ENCODE measurements around the gene PLS3. TPM values are rescaled to one million over a fixed set of nuclear protein-coding genes. Genes with fewer than 3 reads are reported as not detected.
"Not testable (repeated sequence)": the region's sequence is repeated elsewhere in the genome, so short reads cannot be mapped to it uniquely, and the experiment has no call there.

PLS3 gene
- total and polyA plus RNA-seq, 5 donors from 2014 or later: 1.3 to 5.3 (median 2.9) TPM

DNA sequence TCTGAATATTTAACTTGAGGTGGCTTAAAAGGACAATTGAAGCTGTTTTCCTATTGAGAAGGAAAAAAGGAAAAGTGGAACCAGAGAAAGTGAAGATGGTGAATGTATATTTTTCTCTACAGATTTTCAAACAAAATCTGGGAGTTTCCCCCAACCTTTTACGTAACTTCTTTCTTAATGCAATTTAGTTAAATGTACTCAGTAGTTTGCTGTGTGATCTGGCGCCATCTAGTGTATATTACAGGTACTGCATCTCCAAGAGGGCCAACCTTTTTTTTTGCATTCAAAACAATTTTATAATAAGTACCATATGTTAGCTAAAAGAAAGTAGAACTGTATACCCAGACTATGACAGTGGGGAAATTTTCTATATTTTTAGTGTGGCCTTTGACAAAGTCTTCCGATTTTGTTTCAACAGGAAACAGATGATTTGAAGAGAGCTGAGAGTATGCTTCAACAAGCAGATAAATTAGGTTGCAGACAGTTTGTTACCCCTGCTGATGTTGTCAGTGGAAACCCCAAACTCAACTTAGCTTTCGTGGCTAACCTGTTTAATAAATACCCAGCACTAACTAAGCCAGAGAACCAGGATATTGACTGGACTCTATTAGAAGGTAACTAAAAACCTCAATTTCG lies 82.0 kb downstream of the PLS3 start:
- Mint-ChIP-seq H3K27ac (no peak overlapping the region), H3K36me3 (no peaks in the 10 kb centered on the region)

DNA sequence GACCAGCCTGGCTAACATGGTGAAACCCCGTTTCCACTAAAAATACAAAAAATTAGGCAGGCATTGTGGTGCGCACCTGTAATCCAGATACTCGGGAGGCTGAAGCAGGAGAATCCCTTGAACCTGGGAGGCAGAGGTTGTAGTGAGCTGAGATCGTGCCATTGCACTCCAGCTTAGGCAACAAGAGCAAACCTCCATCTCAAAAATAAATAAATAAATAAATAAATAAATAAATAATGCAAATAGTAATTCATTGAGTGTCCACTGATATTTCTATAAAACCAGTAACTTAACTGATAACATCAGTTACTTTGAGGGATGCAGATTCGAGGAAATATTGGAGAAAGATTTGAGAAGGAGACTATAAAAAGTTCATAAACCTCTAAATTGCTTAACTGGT lies 83.4 kb downstream of the PLS3 start:
- not testable (repeated sequence) for H3K27ac Mint-ChIP-seq; H3K9me3 ChIP-seq (ENCODE audit: control insufficient read depth in 2 of 2, low read length in 2 of 2); H3K4me1 ChIP-seq (ENCODE audit: control insufficient read depth, insufficient read depth, low read length, poor library complexity, severe bottlenecking); H3K9me3 Mint-ChIP-seq; H3K4me1 Mint-ChIP-seq; H3K4me3 Mint-ChIP-seq; DNase-seq; ATAC-seq (ENCODE audit: low read depth in 2 of 2); H3K27me3 Mint-ChIP-seq; H3K27me3 ChIP-seq (ENCODE audit: control insufficient read depth, insufficient read depth, low read length); H3K27ac ChIP-seq (ENCODE audit: insufficient read depth, low read length, poor library complexity, severe bottlenecking); H3K36me3 ChIP-seq (ENCODE audit: control insufficient read depth, insufficient read depth, low read length); H3K36me3 Mint-ChIP-seq; H3K4me3 ChIP-seq (ENCODE audit: low read depth, low read length)

More for the DNA sequence above, 82.0 kb downstream of the PLS3 start:
- H3K27me3 ChIP-seq (ENCODE audit: control insufficient read depth, insufficient read depth, low read length): no peaks in the 10 kb centered on the region
- H3K4me3 ChIP-seq (ENCODE audit: low read depth, low read length): no peak overlapping the region
- no peak overlapping the region for H3K4me3 Mint-ChIP-seq
- no peaks in the 10 kb centered on the region for H3K4me1 ChIP-seq (ENCODE audit: control insufficient read depth, insufficient read depth, low read length, poor library complexity, severe bottlenecking)
- no peaks in the 10 kb centered on the region for H3K36me3 ChIP-seq (ENCODE audit: control insufficient read depth, insufficient read depth, low read length)
- no peaks in the 10 kb centered on the region for H3K4me1 Mint-ChIP-seq
- no peaks in the 10 kb centered on the region for H3K9me3 ChIP-seq (ENCODE audit: control insufficient read depth in 2 of 2, low read length in 2 of 2)
- peaks cover 0 to 2% (median 0%) of the 10 kb centered on the region in 7 donors for H3K9me3 Mint-ChIP-seq
- peak in 2 of 3 donors; percentile 43 to 53 for DNase-seq
- no peak overlapping the region for H3K27ac ChIP-seq (ENCODE audit: insufficient read depth, low read length, poor library complexity, severe bottlenecking)
- no peaks in the 10 kb centered on the region for H3K27me3 Mint-ChIP-seq
- no peak for ATAC-seq (ENCODE audit: low read depth in 2 of 2)

DNA sequence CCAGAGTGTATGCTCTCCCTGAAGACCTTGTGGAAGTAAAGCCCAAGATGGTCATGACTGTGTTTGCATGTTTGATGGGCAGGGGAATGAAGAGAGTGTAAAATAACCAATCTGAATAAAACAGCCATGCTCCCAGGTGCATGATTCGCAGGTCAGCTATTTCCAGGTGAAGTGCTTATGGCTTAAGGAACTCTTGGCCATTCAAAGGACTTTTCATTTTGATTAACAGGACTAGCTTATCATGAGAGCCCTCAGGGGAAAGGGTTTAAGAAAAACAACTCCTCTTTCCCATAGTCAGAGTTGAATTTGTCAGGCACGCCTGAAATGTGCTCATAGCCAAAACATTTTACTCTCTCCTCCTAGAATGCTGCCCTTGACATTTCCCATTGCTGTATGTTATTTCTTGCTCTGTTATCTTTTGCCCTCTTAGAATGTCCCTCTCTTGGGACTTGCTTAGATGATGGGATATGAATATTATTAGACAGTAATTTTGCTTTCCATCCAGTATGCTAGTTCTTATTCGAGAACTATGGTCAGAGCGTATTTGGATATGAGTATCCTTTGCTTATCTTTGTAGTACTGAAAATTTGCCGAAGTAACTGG lies 88.6 kb downstream of the PLS3 start:
- no peaks in the 10 kb centered on the region for H3K36me3 Mint-ChIP-seq

DNA sequence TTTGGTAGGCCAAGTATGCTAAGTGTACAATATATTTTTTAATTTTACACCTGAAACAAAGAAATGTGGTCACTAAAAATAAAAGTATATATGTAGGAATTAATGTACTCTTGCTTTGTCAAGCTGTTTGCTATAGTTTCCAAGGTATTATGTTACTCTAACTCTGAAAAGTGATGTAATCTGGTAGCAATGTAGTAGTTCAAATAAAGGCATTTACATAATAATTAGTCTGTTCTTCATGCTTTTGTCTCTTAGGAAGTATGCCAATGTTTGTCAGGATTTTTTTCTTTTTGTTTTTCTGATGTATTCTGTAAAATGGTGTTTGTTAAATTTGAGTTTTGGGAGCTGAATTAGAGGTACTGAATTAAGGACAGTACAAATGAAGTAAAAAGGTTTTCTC lies 89.5 kb downstream of the PLS3 start:
- Histone ChIP-seq H3K27me3 (ENCODE audit: control insufficient read depth, insufficient read depth, low read length) (no peaks in the 10 kb centered on the region), H3K27ac (ENCODE audit: insufficient read depth, low read length, poor library complexity, severe bottlenecking) (no peak overlapping the region), H3K4me3 (ENCODE audit: low read depth, low read length) (no peak overlapping the region), H3K4me1 (ENCODE audit: control insufficient read depth, insufficient read depth, low read length, poor library complexity, severe bottlenecking) (no peaks in the 10 kb centered on the region), H3K9me3 (ENCODE audit: control insufficient read depth in 2 of 2, low read length in 2 of 2) (no peaks in the 10 kb centered on the region), H3K36me3 (ENCODE audit: control insufficient read depth, insufficient read depth, low read length) (no peaks in the 10 kb centered on the region)
- DNase-seq: no peak
- ATAC-seq (ENCODE audit: low read depth in 2 of 2): no peak
- Mint-ChIP-seq H3K27ac (no peak overlapping the region), H3K27me3 (no peaks in the 10 kb centered on the region), H3K4me3 (no peak overlapping the region), H3K4me1 (no peaks in the 10 kb centered on the region), H3K9me3 (no peaks in the 10 kb centered on the region), H3K36me3 (no peaks in the 10 kb centered on the region)

More for the DNA sequence above, 88.6 kb downstream of the PLS3 start:
- no peak overlapping the region for H3K4me3 Mint-ChIP-seq
- DNase-seq: no peak
- H3K4me3 ChIP-seq (ENCODE audit: low read depth, low read length): no peak overlapping the region
- no peaks in the 10 kb centered on the region for H3K27me3 ChIP-seq (ENCODE audit: control insufficient read depth, insufficient read depth, low read length)
- no peaks in the 10 kb centered on the region for H3K36me3 ChIP-seq (ENCODE audit: control insufficient read depth, insufficient read depth, low read length)
- H3K27ac ChIP-seq (ENCODE audit: insufficient read depth, low read length, poor library complexity, severe bottlenecking): no peak overlapping the region
- ATAC-seq (ENCODE audit: low read depth in 2 of 2): no peak
- H3K27me3 Mint-ChIP-seq: no peaks in the 10 kb centered on the region
- H3K9me3 Mint-ChIP-seq: no peaks in the 10 kb centered on the region
- H3K9me3 ChIP-seq (ENCODE audit: control insufficient read depth in 2 of 2, low read length in 2 of 2): no peaks in the 10 kb centered on the region
- no peaks in the 10 kb centered on the region for H3K4me1 Mint-ChIP-seq
- H3K27ac Mint-ChIP-seq: no peak overlapping the region
- H3K4me1 ChIP-seq (ENCODE audit: control insufficient read depth, insufficient read depth, low read length, poor library complexity, severe bottlenecking): no peaks in the 10 kb centered on the region

DNA sequence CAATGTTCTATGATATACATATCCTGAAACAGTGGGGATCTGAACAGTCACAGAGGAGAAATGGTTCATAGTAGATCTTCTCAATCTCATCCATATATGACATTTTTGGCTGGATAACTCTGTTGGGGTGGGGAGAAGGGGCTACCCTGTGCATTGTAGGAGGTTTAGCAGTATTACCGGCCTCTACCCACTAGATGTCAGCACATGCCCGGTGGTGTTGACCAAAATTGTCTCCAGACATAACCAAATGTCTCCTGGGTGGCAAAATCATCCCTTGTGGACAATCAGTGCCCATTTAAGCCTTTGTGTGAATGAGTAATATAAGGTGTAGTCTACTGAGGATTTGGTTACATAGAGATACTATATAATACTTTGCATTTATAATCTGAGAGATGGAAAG lies 89.9 kb downstream of the PLS3 start:
- H3K4me1 ChIP-seq (ENCODE audit: control insufficient read depth, insufficient read depth, low read length, poor library complexity, severe bottlenecking): no peaks in the 10 kb centered on the region
- DNase-seq (peak in 1 of 3 donors; percentile 15), ATAC-seq (ENCODE audit: low read depth in 2 of 2) (no peak)
- H3K27me3 ChIP-seq (ENCODE audit: control insufficient read depth, insufficient read depth, low read length): no peaks in the 10 kb centered on the region
- Mint-ChIP-seq H3K27me3 (no peaks in the 10 kb centered on the region), H3K27ac (no peak overlapping the region), H3K36me3 (no peaks in the 10 kb centered on the region), H3K4me3 (no peak overlapping the region), H3K9me3 (no peaks in the 10 kb centered on the region), H3K4me1 (no peaks in the 10 kb centered on the region)
- H3K9me3 ChIP-seq (ENCODE audit: control insufficient read depth in 2 of 2, low read length in 2 of 2): no peaks in the 10 kb centered on the region
- H3K27ac ChIP-seq (ENCODE audit: insufficient read depth, low read length, poor library complexity, severe bottlenecking): no peak overlapping the region
- no peaks in the 10 kb centered on the region for H3K36me3 ChIP-seq (ENCODE audit: control insufficient read depth, insufficient read depth, low read length)
- no peak overlapping the region for H3K4me3 ChIP-seq (ENCODE audit: low read depth, low read length)

DNA sequence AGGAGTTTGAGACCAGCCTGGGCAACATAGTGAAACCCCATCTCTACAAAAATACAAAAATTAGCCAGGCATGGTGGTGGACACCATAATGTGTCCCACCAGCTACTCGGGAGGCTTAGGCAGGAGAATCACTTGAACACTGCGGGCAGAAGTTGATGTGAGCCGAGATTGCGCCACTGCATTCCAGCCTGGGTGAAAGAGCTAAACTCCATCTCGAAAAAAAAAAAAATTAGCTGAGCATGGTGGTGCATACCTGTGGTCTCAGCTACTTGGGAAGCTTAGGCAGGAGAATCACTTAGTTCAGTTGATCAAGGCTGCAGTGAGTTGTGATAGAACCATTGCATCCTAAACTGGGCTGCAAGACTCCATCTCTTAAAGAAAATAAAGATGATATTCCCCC lies 91.2 kb downstream of the PLS3 start:
- no peaks in the 10 kb centered on the region for H3K36me3 Mint-ChIP-seq
- Histone ChIP-seq H3K9me3 (ENCODE audit: control insufficient read depth in 2 of 2, low read length in 2 of 2) (no peaks in the 10 kb centered on the region), H3K4me1 (ENCODE audit: control insufficient read depth, insufficient read depth, low read length, poor library complexity, severe bottlenecking) (no peaks in the 10 kb centered on the region), H3K4me3 (ENCODE audit: low read depth, low read length) (no peak overlapping the region), H3K27me3 (ENCODE audit: control insufficient read depth, insufficient read depth, low read length) (no peaks in the 10 kb centered on the region), H3K27ac (ENCODE audit: insufficient read depth, low read length, poor library complexity, severe bottlenecking) (no peak overlapping the region), H3K36me3 (ENCODE audit: control insufficient read depth, insufficient read depth, low read length) (no peaks in the 10 kb centered on the region)
- H3K9me3 Mint-ChIP-seq: no peaks in the 10 kb centered on the region
- H3K27ac Mint-ChIP-seq: no peak overlapping the region
- DNase-seq: no peak
- no peak overlapping the region for H3K4me3 Mint-ChIP-seq
- H3K27me3 Mint-ChIP-seq: no peaks in the 10 kb centered on the region
- no peak for ATAC-seq (ENCODE audit: low read depth in 2 of 2)
- no peaks in the 10 kb centered on the region for H3K4me1 Mint-ChIP-seq

DNA sequence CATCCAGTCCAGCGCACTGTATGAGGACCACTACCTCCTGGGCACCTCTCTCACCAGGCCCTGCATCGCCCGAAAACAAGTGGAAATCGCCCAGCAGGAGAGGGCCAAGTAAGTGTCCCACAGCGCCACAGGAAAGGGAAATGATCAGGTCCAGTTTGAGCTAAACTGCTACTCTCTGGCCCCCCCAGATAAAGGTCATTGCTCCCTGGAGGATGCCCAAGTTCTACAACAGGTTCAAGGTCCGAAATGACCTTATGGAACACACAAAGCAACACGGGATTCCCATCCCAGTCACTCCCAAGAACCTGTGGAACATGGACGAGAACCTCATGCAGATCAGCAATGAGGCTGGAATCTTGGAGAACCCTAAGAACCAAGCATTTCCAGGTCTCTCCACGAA lies 104.1 kb downstream of the PLS3 start:
- Histone ChIP-seq H3K4me3 (ENCODE audit: low read depth, low read length) (no peak overlapping the region), H3K27ac (ENCODE audit: insufficient read depth, low read length, poor library complexity, severe bottlenecking) (no peak overlapping the region), H3K4me1 (ENCODE audit: control insufficient read depth, insufficient read depth, low read length, poor library complexity, severe bottlenecking) (no peaks in the 10 kb centered on the region), H3K36me3 (ENCODE audit: control insufficient read depth, insufficient read depth, low read length) (no peaks in the 10 kb centered on the region), H3K27me3 (ENCODE audit: control insufficient read depth, insufficient read depth, low read length) (no peaks in the 10 kb centered on the region), H3K9me3 (ENCODE audit: control insufficient read depth in 2 of 2, low read length in 2 of 2) (no peaks in the 10 kb centered on the region)
- no peak for DNase-seq
- H3K4me3 Mint-ChIP-seq: no peak overlapping the region
- no peak overlapping the region for H3K27ac Mint-ChIP-seq
- H3K27me3 Mint-ChIP-seq: no peaks in the 10 kb centered on the region
- H3K9me3 Mint-ChIP-seq: peaks cover 0 to 3% (median 0%) of the 10 kb centered on the region in 7 donors
- H3K36me3 Mint-ChIP-seq: no peaks in the 10 kb centered on the region
- no peak for ATAC-seq (ENCODE audit: low read depth in 2 of 2)
- H3K4me1 Mint-ChIP-seq: no peaks in the 10 kb centered on the region

DNA sequence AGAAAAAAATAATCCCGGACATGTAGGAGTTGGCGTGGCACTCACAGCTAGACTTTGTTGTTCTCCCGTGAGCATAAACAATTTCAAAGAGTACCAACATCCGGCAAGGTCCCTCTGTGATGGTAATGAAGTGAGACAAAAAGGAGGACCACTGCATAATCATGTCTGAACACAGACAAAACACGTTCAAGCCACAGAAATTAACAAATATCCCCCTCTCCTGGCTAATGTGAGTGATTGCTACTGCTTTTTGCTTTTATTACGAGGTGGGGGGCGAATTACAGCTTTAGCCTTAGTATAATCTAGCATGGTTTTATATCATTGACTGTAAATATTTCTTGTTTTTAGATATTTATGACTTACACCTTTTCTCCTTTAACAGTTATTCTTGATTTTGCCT lies 118.5 kb downstream of the PLS3 start:
- no peaks in the 10 kb centered on the region for H3K4me1 Mint-ChIP-seq
- Histone ChIP-seq H3K9me3 (ENCODE audit: control insufficient read depth in 2 of 2, low read length in 2 of 2) (no peaks in the 10 kb centered on the region), H3K27me3 (ENCODE audit: control insufficient read depth, insufficient read depth, low read length) (no peaks in the 10 kb centered on the region), H3K4me3 (ENCODE audit: low read depth, low read length) (no peak overlapping the region), H3K4me1 (ENCODE audit: control insufficient read depth, insufficient read depth, low read length, poor library complexity, severe bottlenecking) (no peaks in the 10 kb centered on the region), H3K36me3 (ENCODE audit: control insufficient read depth, insufficient read depth, low read length) (no peaks in the 10 kb centered on the region), H3K27ac (ENCODE audit: insufficient read depth, low read length, poor library complexity, severe bottlenecking) (no peak overlapping the region)
- DNase-seq (no peak), ATAC-seq (ENCODE audit: low read depth in 2 of 2) (no peak)
- no peak overlapping the region for H3K27ac Mint-ChIP-seq
- no peak overlapping the region for H3K4me3 Mint-ChIP-seq
- H3K27me3 Mint-ChIP-seq: no peaks in the 10 kb centered on the region
- no peaks in the 10 kb centered on the region for H3K36me3 Mint-ChIP-seq
- no peaks in the 10 kb centered on the region for H3K9me3 Mint-ChIP-seq
